CD14-positive monocyte (primary cell): ENCODE measurements around the gene C16orf95. TPM values are rescaled to one million over a fixed set of nuclear protein-coding genes. Genes with fewer than 3 reads are reported as not detected.

Source experiments
- DNase-seq, 3 donors: peaks; one replicate each; pipeline ENCODE4 v3.0.0-alpha.2; 2011 to 2022
- H2AFZ ChIP-seq: 2 replicates; pipeline ENCODE4 v1.6.0; 2012; ENCODE audit warnings: mild to moderate bottlenecking, low read depth, low read length, inconsistent platforms; ENCODE audit not compliant: insufficient read depth, poor library complexity, severe bottlenecking
- H3K27ac ChIP-seq, 2 donors: 1 replicate in 1 of 2; 2 replicates in 1 of 2; pipeline ENCODE4 v1.5.1; 2012 to 2013; ENCODE audit warnings: low read length in 2 of 2, control low read depth in 1 of 2, inconsistent platforms in 1 of 2, low read depth in 1 of 2, mild to moderate bottlenecking in 1 of 2
- H3K27me3 ChIP-seq, 2 donors: one replicate each; pipeline versions ENCODE4 v1.6.0 to v1.6.1; 2011 to 2013; ENCODE audit warnings: low read length in 2 of 2; ENCODE audit not compliant: control insufficient read depth in 2 of 2, insufficient read depth in 2 of 2
- H3K36me3 ChIP-seq, 2 donors: replicated peaks in 1 of 2; 1 replicate in 1 of 2; 2 replicates in 1 of 2; pipeline versions ENCODE4 v1.5.1 to v1.6.1; 2012 to 2013; ENCODE audit warnings: low read length in 2 of 2, control low read depth in 1 of 2, inconsistent platforms in 1 of 2, mild to moderate bottlenecking in 1 of 2; ENCODE audit not compliant: insufficient read depth in 2 of 2, control insufficient read depth in 1 of 2
- H3K4me1 ChIP-seq, 2 donors: 1 replicate in 1 of 2; 2 replicates in 1 of 2; pipeline versions ENCODE4 v1.5.1 to v1.6.1; 2012 to 2013; ENCODE audit warnings: low read length in 2 of 2, control low read depth in 1 of 2, inconsistent platforms in 1 of 2, mild to moderate bottlenecking in 1 of 2, moderate library complexity in 1 of 2; ENCODE audit not compliant: insufficient read depth in 2 of 2, control insufficient read depth in 1 of 2
- H3K4me2 ChIP-seq: replicated peaks from 2 replicates; pipeline ENCODE3; 2012; ENCODE audit warnings: low read length, moderate library complexity, mild to moderate bottlenecking; ENCODE audit not compliant: poor library complexity, severe bottlenecking; ENCODE audit errors: extremely low read depth
- H3K4me3 ChIP-seq, 3 experiments: fragments of 200-600 bp in 1 of 3; sonication (generic) in 1 of 3; replicated peaks in 1 of 3; 1 replicate in 2 of 3; 2 replicates in 1 of 3; pipeline ENCODE4 v1.5.1; 2011 to 2013; ENCODE audit warnings: low read length in 3 of 3, mild to moderate bottlenecking in 3 of 3, control low read depth in 2 of 3, low read depth in 2 of 3, inconsistent platforms in 1 of 3, moderate library complexity in 1 of 3
- H3K79me2 ChIP-seq: 2 replicates; pipeline ENCODE4 v1.6.0; 2012; ENCODE audit warnings: mild to moderate bottlenecking, control low read depth, inconsistent platforms, low read length, moderate library complexity; ENCODE audit not compliant: insufficient read depth
- H3K9ac ChIP-seq: 2 replicates; pipeline ENCODE4 v1.6.0; 2017; ENCODE audit warnings: low read length, mild to moderate bottlenecking; ENCODE audit not compliant: insufficient read depth, poor library complexity, severe bottlenecking
- H3K9me3 ChIP-seq, 2 donors: replicated peaks in 1 of 2; 1 replicate in 1 of 2; 2 replicates in 1 of 2; pipeline versions ENCODE4 v1.5.1 to v1.6.1; 2012 to 2013; ENCODE audit warnings: low read length in 2 of 2, control low read depth in 1 of 2; ENCODE audit not compliant: control insufficient read depth in 1 of 2, insufficient read depth in 1 of 2
- H4K20me1 ChIP-seq: 2 replicates; pipeline ENCODE4 v1.6.0; 2012; ENCODE audit warnings: mild to moderate bottlenecking, low read length, control low read depth, moderate library complexity; ENCODE audit not compliant: insufficient read depth
- H3K27ac Mint-ChIP-seq, 7 donors: one replicate each; pipeline ENCODE4 v1.8.0; 2020; ENCODE audit warnings: mild to moderate bottlenecking in 7 of 7, mixed read lengths in 7 of 7, moderate library complexity in 6 of 7, inconsistent platforms in 2 of 7
- H3K27me3 Mint-ChIP-seq, 3 donors: one replicate each; pipeline ENCODE4 v1.8.0; 2021 to 2022; ENCODE audit warnings: low read depth in 3 of 3, mild to moderate bottlenecking in 3 of 3, mixed read lengths in 3 of 3, moderate library complexity in 3 of 3, inconsistent platforms in 1 of 3
- H3K36me3 Mint-ChIP-seq, 2 donors: one replicate each; pipeline ENCODE4 v1.8.0; 2020; ENCODE audit warnings: mixed read lengths in 2 of 2, inconsistent platforms in 1 of 2, mild to moderate bottlenecking in 1 of 2
- H3K4me1 Mint-ChIP-seq: one replicate; pipeline ENCODE4 v1.8.0; 2020; ENCODE audit warnings: mild to moderate bottlenecking, mixed read lengths
- H3K4me3 Mint-ChIP-seq, 2 donors: one replicate each; pipeline ENCODE4 v1.8.0; 2020; ENCODE audit warnings: mild to moderate bottlenecking in 2 of 2, mixed read lengths in 2 of 2, moderate library complexity in 1 of 2
- H3K9me3 Mint-ChIP-seq, 7 donors: one replicate each; pipeline ENCODE4 v1.8.0; 2020 to 2022; ENCODE audit warnings: mixed read lengths in 7 of 7, mild to moderate bottlenecking in 6 of 7, moderate library complexity in 6 of 7, inconsistent platforms in 2 of 7
- WGBS: methylation state at CpG from one replicate; pipeline ENCODE4 v1.1.5; 2013; ENCODE audit warnings: missing lambda C conversion rate; ENCODE audit not compliant: insufficient coverage; 5-methylcytosine and 5-hydroxymethylcytosine counted together
- intact Hi-C, 2 donors: fragments of 100-400 bp; cut with micrococcal nuclease; formaldehyde crosslinking; loops; one replicate each; pipeline versions ENCODE4 v1.15.0 to v1.15.1; 2023
- polyA plus RNA-seq, 3 donors: library from polyadenylated mRNA; depleted of rRNA in 1 of 3; unstranded in 2 of 3; stranded (reverse) in 1 of 3; fragments of 300-500 nt in 2 of 3; fragments of >200 nt in 1 of 3; fragmentation: Illumina TruSeq in 2 of 3; gene quantifications; 1 replicate in 2 of 3; 2 replicates in 1 of 3; pipeline ENCODE4 v1.2.3, GENCODE V29; 2012 to 2021
- TF ChIP-seq, protein P1 (sequence below): fragments of 200-600 bp; IDR thresholded peaks from one replicate; pipeline ENCODE4 v1.8.0; 2022; ENCODE audit warnings: antibody characterized with exemption, mild to moderate bottlenecking

C16orf95 gene
- polyA plus RNA-seq, 3 donors = 0.89 to 1.9 (median 1.7) TPM

- H4K20me1 ChIP-seq = no peaks in the 10 kb centered on the region
- no peaks in the 10 kb centered on the region for H3K27me3 ChIP-seq
- H3K79me2 ChIP-seq = no peaks in the 10 kb centered on the region
- Mint-ChIP-seq H3K36me3 (peaks cover 0 to 3% of the 10 kb centered on the region in 2 donors), H3K4me3 (no peak overlapping the region), H3K27ac (no peak overlapping the region), H3K27me3 (peaks cover 0 to 6% (median 0%) of the 10 kb centered on the region in 3 donors), H3K4me1 (no peaks in the 10 kb centered on the region), H3K9me3 (peaks cover 0 to 12% (median 4%) of the 10 kb centered on the region in 7 donors)
- 94% methylated on average over 4 of the region's 7 CpGs for WGBS
- H3K36me3 ChIP-seq = no peaks in the 10 kb centered on the region
- no peak for DNase-seq
- H3K4me3 ChIP-seq = no peak overlapping the region
- intact Hi-C loops = no loop called here
- no peak overlapping the region for H3K27ac ChIP-seq
- TF ChIP-seq, protein P1, sequence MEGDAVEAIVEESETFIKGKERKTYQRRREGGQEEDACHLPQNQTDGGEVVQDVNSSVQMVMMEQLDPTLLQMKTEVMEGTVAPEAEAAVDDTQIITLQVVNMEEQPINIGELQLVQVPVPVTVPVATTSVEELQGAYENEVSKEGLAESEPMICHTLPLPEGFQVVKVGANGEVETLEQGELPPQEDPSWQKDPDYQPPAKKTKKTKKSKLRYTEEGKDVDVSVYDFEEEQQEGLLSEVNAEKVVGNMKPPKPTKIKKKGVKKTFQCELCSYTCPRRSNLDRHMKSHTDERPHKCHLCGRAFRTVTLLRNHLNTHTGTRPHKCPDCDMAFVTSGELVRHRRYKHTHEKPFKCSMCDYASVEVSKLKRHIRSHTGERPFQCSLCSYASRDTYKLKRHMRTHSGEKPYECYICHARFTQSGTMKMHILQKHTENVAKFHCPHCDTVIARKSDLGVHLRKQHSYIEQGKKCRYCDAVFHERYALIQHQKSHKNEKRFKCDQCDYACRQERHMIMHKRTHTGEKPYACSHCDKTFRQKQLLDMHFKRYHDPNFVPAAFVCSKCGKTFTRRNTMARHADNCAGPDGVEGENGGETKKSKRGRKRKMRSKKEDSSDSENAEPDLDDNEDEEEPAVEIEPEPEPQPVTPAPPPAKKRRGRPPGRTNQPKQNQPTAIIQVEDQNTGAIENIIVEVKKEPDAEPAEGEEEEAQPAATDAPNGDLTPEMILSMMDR = no peak
- H3K4me2 ChIP-seq = no peak overlapping the region
- no peak overlapping the region for H2AFZ ChIP-seq
- H3K4me1 ChIP-seq = peaks cover 0 to 3% of the 10 kb centered on the region in 2 donors
- no peaks in the 10 kb centered on the region for H3K9me3 ChIP-seq
- H3K9ac ChIP-seq = no peak overlapping the region
Observed at GRCh38 chr16:87312008-87312407, 5.2 kb downstream of the C16orf95 start.

GRCh38 chr16:87311387-87311786 lies 5.8 kb downstream of the C16orf95 start:
- no peak overlapping the region for H3K4me3 ChIP-seq
- peaks cover 0 to 3% of the 10 kb centered on the region in 2 donors for H3K36me3 Mint-ChIP-seq
- TF ChIP-seq, protein P1 = no peak

More at GRCh38 chr16:87311387-87311786, 5.8 kb downstream of the C16orf95 start:
- H3K9me3 Mint-ChIP-seq = peaks cover 0 to 12% (median 4%) of the 10 kb centered on the region in 7 donors
- H3K79me2 ChIP-seq = no peaks in the 10 kb centered on the region
- H3K27ac Mint-ChIP-seq = no peak overlapping the region
- H3K27me3 ChIP-seq = no peaks in the 10 kb centered on the region
- intact Hi-C loops = no loop called here
- H3K4me2 ChIP-seq = no peak overlapping the region
- H3K9ac ChIP-seq = no peak overlapping the region
- H3K9me3 ChIP-seq = no peaks in the 10 kb centered on the region
- H2AFZ ChIP-seq = no peak overlapping the region
- no peaks in the 10 kb centered on the region for H3K4me1 Mint-ChIP-seq
- H3K27ac ChIP-seq = no peak overlapping the region
- H3K4me3 Mint-ChIP-seq = no peak overlapping the region
- H4K20me1 ChIP-seq = no peaks in the 10 kb centered on the region
- peaks cover 0 to 6% (median 0%) of the 10 kb centered on the region in 3 donors for H3K27me3 Mint-ChIP-seq
- no peak for DNase-seq
- no peaks in the 10 kb centered on the region for H3K4me1 ChIP-seq
- H3K36me3 ChIP-seq = no peaks in the 10 kb centered on the region
- WGBS = 94% methylated on average over 5 of the region's 5 CpGs
